HG03175 (cell line): ENCODE measurements around the gene EYA4.

Source experiments
- ATAC-seq: cut with Tn5 transposase; IDR thresholded peaks from one replicate; pipeline ENCODE4 v1.9.1; 2021; ENCODE audit warnings: mild to moderate bottlenecking, moderate library complexity; ENCODE audit not compliant: unreplicated experiment

EYA4 gene

DNA sequence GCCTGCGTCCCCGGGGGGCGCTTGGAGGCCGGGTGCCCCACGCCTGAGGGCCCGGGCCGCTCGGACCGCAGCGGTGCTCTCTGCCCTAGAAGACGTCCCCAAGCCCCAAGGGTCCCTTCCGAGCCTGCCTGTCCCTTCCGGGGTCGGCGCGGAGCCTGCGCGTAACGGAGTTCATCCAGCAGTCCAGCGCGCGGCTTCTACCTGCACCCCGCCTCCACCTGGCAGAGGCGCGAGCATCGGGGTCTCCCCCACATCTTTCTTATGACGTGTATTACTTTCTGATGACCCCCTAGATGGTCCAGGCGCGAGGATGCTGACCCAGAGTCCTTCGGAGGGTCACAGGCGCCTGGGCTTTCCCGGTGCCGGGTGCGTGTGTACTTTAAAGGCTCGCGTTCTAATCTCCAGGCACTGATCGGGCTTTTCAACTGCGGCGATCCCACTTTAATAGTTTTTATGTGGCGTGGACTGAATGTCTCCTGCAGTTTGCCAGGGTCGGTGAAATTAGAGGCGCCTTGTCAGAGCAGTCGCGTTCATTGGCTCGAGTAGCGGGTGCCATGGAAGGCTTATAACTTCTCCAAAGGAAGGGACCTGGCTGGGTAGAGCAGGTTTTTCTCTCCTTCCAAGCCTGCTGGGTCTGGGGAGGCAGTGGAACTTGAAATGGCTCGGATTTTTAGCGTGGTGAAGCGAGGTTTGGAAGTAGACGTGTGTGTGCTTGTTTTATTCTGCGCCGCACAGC is 912 bp downstream of the EYA4 start:
- no peak for ATAC-seq

DNA sequence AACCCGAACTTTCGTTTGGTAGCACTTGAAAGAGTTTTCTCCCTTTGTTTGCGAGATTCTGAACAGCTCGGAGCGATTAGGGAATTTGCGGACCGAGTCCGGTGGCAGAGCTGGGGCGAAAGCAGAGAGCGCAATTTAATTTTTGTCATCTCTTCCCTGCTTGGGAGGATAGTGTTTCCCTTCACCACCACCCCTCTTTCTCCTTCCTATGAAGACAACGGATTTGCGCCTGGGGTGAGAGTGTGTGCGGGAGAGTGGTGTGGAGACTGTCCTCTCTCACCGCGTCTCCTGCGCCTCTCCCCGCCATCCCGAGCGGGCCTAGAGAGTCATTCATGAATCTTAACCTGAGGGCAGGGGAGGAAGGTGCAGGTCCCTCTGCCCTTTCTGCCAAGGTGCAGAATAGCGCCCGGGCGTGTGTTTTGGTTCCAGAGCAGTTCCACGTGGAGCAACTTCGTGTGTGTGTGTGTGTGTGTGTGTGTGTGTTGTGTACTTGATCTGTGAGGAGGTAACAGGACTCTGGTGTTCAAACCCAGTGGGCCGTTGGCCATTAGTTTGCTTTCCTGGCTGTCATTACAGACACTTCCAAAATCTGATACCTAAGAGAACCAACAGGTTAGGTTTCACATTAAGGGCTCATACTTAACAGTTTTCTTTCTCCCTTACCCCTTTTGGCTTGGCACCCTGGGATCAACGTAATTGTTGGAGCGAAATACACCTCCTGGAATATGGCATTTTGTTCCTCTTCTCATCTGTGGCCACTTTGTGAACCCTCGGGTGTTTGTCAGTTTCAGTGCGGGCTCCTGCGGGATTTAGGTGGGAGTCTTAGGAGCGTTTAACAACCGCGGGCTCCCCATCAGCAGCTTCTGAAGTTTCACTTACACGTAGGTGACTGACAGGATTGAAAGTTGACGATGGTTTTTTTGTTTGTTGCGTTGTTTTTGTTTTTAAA is 1.8 kb downstream of the EYA4 start:
- no peak for ATAC-seq

GRCh38 chr6:133243723-133244305 is 2.7 kb downstream of the EYA4 start:
- no peak for ATAC-seq

GRCh38 chr6:133244519-133244918 is 3.4 kb downstream of the EYA4 start:
- no peak for ATAC-seq

- ATAC-seq, result no peak
These were observed 3.9 kb downstream of the EYA4 start for GRCh38 chr6:133245007-133245406.

GRCh38 chr6:133245422-133245903 is 4.3 kb downstream of the EYA4 start:
- ATAC-seq, result no peak

DNA sequence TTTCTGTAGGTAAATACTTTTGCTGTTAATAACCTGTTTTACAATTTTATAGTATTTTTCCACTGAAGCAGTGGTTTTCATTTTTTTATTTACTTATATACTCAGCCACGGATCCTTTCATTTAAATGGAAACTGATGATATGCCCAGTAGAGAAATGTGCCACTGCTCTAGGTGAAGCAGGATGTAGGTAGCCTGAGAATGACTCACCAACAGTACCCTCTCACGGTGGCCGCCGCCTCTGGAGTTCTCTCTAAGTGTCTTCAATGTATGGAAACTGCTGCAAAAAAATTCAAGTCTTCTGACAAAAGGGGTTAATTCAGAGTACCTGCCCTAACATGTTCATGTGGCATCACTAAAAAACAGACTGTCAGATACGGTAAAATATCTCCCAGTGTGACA is 6.4 kb downstream of the EYA4 start:
- no peak for ATAC-seq

- ATAC-seq, result no peak
These were observed 7.3 kb downstream of the EYA4 start for GRCh38 chr6:133248241-133249001.

DNA sequence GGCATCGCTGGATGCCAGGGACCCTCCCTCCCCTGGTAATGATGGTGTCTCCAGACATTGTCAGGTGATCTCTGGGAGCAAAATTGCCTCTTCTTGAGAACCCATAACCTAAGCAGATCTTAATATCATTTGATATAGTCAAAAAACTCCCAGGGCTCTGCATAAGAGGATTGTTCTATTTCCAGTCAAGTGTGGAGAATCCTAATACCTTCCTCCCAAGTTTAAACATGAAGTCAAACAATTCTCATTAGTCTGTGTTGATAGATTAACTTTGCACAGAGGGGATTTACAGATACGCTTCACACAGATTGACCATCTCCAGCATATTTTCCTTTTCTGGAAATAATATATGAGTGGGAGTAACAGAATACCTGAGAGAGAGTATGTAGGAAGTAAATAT is 10.5 kb downstream of the EYA4 start:
- no peak for ATAC-seq

DNA sequence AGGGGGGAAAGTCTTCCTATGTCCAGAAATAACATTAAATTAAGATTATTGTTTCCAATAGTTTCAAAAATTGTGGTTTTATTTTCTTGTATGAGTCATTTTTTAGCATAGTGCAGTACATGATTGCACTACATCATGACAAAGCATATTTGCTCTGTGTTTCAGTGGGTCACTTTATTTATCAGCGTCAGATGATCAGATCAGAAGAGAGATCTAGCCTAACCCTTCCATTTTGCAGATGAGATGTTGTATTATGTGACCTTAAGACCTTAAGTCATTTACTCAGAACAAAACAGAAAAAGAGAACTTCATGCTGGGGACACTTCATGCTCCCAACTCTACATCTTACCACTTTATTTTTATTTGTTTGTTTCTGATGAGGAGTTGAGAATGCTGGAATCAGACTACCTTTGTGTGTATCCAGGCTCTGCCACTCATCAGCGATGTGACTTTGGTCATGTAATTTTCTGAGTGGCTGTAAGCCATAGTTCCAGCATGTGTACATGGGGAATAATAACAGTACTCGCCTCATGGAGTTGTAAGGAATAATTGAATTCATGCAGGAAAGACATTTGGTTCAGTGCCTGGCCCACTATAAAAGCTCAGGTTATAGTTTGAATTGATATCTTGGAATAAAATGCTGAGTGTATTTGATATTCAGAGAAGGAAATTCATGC is 13.5 kb downstream of the EYA4 start:
- ATAC-seq, result no peak

- ATAC-seq, result no peak
These were observed 16.5 kb downstream of the EYA4 start for GRCh38 chr6:133257545-133258105.

- no peak for ATAC-seq
These were observed 18.4 kb downstream of the EYA4 start for GRCh38 chr6:133259561-133259960.

DNA sequence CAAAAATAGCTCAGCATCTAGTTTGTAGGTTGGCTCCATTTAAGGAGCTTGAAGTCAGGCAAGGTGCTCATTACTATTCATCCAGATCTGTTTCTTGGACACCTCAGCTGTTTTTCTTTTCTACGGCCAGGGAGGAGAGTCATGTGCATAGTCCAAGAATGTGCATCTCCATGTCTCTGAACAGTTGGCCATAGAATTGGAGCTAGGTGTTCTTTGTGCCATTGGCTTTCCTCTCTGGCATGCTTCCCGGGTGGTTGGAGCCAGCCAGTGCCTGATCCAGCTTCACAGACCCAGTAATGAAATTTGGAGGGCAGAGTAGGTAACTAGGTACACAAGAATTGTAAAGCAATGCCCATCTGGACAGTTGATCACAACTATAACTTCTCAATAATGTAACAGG is 21.6 kb downstream of the EYA4 start:
- no peak for ATAC-seq

- no peak for ATAC-seq
These were observed 23.9 kb downstream of the EYA4 start for GRCh38 chr6:133265066-133265465.

- no peak for ATAC-seq
These were observed 25.0 kb downstream of the EYA4 start for GRCh38 chr6:133266186-133266585.

DNA sequence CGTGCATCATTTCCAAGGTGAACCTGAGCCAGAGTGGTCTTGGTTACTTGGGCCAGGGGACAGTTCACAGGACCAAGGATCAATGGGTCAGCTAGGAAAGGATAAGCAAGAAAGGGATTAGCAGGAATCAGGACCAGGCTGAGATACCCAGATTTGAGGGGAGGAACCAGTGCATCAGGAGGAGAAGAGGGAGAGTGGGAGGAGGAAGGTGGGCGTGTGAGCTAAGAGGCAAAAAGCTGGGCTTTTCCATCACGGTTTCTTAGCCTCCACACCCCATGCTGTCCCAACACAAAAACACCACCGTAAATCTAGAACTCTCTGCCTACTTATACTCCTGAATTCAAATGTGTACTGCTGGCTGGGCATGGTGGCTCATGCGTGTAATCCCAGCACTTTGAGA is 27.5 kb downstream of the EYA4 start:
- ATAC-seq, result no peak

GRCh38 chr6:133274813-133275212 is 33.7 kb downstream of the EYA4 start:
- no peak for ATAC-seq

GRCh38 chr6:133275213-133275612 is 34.1 kb downstream of the EYA4 start:
- ATAC-seq, result no peak

DNA sequence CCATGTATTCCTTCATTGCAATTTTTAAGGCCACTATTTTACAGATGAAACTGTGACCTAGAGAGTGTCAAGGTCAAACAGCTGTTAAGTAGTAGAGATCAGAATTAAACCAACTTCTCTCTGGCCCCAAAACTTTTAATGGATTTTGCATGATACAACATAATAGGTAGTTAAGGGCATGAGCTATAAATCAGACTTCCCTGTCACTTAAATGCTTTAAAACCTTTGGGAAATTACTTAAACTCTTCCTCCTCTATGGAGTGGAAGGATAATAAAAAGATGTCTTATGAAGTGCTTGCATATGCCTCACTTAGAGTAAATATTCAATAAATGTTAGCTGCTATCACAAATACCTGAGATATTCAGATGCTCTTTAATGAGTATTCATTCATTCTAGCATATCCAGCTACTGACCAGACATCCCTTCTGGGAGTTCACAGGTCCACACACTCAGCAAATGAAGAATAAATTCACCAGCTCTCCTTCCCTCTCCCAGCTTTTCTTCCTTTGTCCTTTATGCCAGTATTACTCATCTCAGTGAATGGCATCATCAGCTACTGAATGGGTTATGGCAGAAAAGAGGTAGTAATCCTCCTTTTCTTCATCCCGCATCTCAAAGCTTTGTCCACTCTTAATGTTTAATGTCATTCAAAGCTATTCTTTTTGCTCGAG is 36.2 kb downstream of the EYA4 start:
- no peak for ATAC-seq
